ENCODE data around the gene CDK5R1. TPM values are rescaled to one million over a fixed set of nuclear protein-coding genes. Genes with fewer than 3 reads are reported as not detected.

Gene CDK5R1
- total and polyA plus RNA-seq, 2 donors (not counting 1 experiment from before 2014, with no cell fraction given) = 2.4 to 6.2 TPM

DNA sequence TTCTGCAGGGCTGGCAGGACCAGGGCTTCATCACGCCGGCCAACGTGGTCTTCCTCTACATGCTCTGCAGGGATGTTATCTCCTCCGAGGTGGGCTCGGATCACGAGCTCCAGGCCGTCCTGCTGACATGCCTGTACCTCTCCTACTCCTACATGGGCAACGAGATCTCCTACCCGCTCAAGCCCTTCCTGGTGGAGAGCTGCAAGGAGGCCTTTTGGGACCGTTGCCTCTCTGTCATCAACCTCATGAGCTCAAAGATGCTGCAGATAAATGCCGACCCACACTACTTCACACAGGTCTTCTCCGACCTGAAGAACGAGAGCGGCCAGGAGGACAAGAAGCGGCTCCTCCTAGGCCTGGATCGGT lies 1.4 kb downstream of the CDK5R1 start:
- no peak for DNase-seq
- intact Hi-C loops (cut with micrococcal nuclease) = loop anchor here (2.0 to 10.0 kb wide), 2 partner anchors 71 to 387 kb away; partner anchors contain the start of gene MYO1D
- peak overlapping the region; percentile 82 for H3K27ac Mint-ChIP-seq
- no peak for TF ChIP-seq EZH2 (IDR thresholded peaks at IDR 0.05; ENCODE audit: borderline replicate concordance, insufficient read depth, low read depth, low read length, poor library complexity, severe bottlenecking)
- TF ChIP-seq, protein P1, sequence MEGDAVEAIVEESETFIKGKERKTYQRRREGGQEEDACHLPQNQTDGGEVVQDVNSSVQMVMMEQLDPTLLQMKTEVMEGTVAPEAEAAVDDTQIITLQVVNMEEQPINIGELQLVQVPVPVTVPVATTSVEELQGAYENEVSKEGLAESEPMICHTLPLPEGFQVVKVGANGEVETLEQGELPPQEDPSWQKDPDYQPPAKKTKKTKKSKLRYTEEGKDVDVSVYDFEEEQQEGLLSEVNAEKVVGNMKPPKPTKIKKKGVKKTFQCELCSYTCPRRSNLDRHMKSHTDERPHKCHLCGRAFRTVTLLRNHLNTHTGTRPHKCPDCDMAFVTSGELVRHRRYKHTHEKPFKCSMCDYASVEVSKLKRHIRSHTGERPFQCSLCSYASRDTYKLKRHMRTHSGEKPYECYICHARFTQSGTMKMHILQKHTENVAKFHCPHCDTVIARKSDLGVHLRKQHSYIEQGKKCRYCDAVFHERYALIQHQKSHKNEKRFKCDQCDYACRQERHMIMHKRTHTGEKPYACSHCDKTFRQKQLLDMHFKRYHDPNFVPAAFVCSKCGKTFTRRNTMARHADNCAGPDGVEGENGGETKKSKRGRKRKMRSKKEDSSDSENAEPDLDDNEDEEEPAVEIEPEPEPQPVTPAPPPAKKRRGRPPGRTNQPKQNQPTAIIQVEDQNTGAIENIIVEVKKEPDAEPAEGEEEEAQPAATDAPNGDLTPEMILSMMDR (IDR thresholded peaks at IDR 0.05) = no peak
- H3K4me1 Mint-ChIP-seq = peaks cover 69% of the 10 kb centered on the region
- H3K4me3 Mint-ChIP-seq = peak overlapping the region; percentile 90
- Histone ChIP-seq H3K9ac (ENCODE audit: low read length) (peak overlapping the region; percentile 71), H3K4me3 (ENCODE audit: control extremely low read depth in 1 of 5, extremely low read depth in 1 of 5, insufficient read depth in 1 of 5, low read depth in 2 of 5, low read length in 4 of 5) (peak overlapping the region; percentile 3 to 77 (median 68)), H3K36me3 (replicated peaks in 1 of 2; ENCODE audit: control extremely low read depth in 1 of 2, control insufficient read depth in 1 of 2, extremely low read depth in 1 of 2, insufficient read depth in 2 of 2, low read length in 1 of 2) (peaks cover 0 to 12% of the 10 kb centered on the region in 2 experiments), H3K27me3 (replicated peaks in 1 of 4; ENCODE audit: control extremely low read depth in 1 of 4, control insufficient read depth in 3 of 4, insufficient read depth in 4 of 4, low read length in 3 of 4) (no peaks in the 10 kb centered on the region), H3K9me3 (ENCODE audit: control extremely low read depth in 1 of 3, control insufficient read depth in 2 of 3, insufficient read depth in 1 of 3, low read length in 2 of 3) (no peaks in the 10 kb centered on the region), H3K4me2 (replicated peaks; ENCODE audit: low read depth, low read length, poor library complexity, severe bottlenecking) (peak overlapping the region; percentile 96), H2AFZ (ENCODE audit: insufficient read depth, low read depth, low read length, poor library complexity, severe bottlenecking) (no peak overlapping the region), H4K20me1 (ENCODE audit: control insufficient read depth, insufficient read depth, low read length, poor library complexity, severe bottlenecking) (peaks cover 11% of the 10 kb centered on the region), H3K27ac (ENCODE audit: low read length in 2 of 2) (peak overlapping the region in 1 of 2 donors; percentile 46), H3K4me1 (ENCODE audit: control insufficient read depth in 2 of 2, insufficient read depth in 2 of 2, low read length in 2 of 2) (peaks cover 66 to 67% of the 10 kb centered on the region in 2 donors), H3K79me2 (ENCODE audit: control insufficient read depth, insufficient read depth, low read length) (peaks cover 45% of the 10 kb centered on the region)
- H3K9me3 Mint-ChIP-seq (ENCODE audit: insufficient read depth) = no peaks in the 10 kb centered on the region
- POLR2A ChIA-PET = interaction anchor here (1.1 to 1.8 kb wide), 2 partner anchors 32 to 35 kb away, joined by 4 to 13 read pairs; no protein-coding TSS in a partner anchor
- H3K27me3 Mint-ChIP-seq = no peaks in the 10 kb centered on the region
- no peak for ATAC-seq (ENCODE audit: low read depth)
- CTCF ChIA-PET = interaction anchor here (0.7 to 10.2 kb wide), 8 partner anchors 8 to 388 kb away, joined by 3 to 139 read pairs (median 4); partner anchors contain the start of genes MYO1D and PSMD11
- 69% methylated on average over 10 of the region's 16 CpGs for WGBS (ENCODE audit: insufficient coverage)

DNA sequence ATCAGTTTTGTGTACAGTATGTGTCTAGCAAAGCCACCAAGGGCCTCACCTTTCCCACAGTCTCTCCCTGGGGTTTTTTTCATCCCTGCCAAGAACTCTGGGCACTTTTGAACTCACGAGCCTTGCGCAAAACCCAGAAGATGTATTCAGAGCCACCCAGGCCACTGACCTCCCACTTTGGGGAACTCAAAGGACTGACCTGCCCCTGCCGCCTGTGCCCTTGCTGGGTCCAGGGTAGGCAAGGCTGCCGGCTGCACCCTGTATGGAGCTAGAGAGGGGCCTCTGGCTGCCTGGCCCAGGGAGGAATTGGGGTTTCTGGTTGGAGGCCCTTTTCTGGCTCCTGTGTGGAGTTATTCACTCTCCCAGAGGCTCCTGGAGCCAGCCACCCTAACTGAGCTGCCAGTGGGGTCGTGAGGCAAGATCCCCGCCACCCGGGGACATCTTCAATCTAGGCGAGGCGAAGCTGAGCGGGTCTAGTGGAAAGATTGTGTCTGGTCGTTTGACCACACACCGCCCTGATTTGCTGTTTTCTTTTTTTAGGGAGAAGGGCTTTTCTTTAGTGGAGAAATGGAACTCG lies 1.9 kb downstream of the CDK5R1 start:
- no peaks in the 10 kb centered on the region for H3K9me3 ChIP-seq (ENCODE audit: control extremely low read depth in 1 of 3, control insufficient read depth in 2 of 3, insufficient read depth in 1 of 3, low read length in 2 of 3)
- H3K27ac ChIP-seq (ENCODE audit: low read length in 2 of 2) = peak overlapping the region in 1 of 2 donors; percentile 46
- peaks cover 11% of the 10 kb centered on the region for H4K20me1 ChIP-seq (ENCODE audit: control insufficient read depth, insufficient read depth, low read length, poor library complexity, severe bottlenecking)
- H2AFZ ChIP-seq (ENCODE audit: insufficient read depth, low read depth, low read length, poor library complexity, severe bottlenecking) = no peak overlapping the region
- DNase-seq (peak; percentile 16), ATAC-seq (ENCODE audit: low read depth) (no peak)
- H3K36me3 ChIP-seq (replicated peaks in 1 of 2; ENCODE audit: control extremely low read depth in 1 of 2, control insufficient read depth in 1 of 2, extremely low read depth in 1 of 2, insufficient read depth in 2 of 2, low read length in 1 of 2) = peaks cover 0 to 12% of the 10 kb centered on the region in 2 experiments
- no peaks in the 10 kb centered on the region for H3K27me3 ChIP-seq (replicated peaks in 1 of 4; ENCODE audit: control extremely low read depth in 1 of 4, control insufficient read depth in 3 of 4, insufficient read depth in 4 of 4, low read length in 3 of 4)
- H3K4me3 Mint-ChIP-seq = peak overlapping the region; percentile 90
- no peaks in the 10 kb centered on the region for H3K9me3 Mint-ChIP-seq (ENCODE audit: insufficient read depth)
- intact Hi-C loops (cut with micrococcal nuclease) = loop anchor here (2.0 to 10.0 kb wide), 2 partner anchors 70 to 386 kb away; partner anchors contain the start of gene MYO1D
- H3K79me2 ChIP-seq (ENCODE audit: control insufficient read depth, insufficient read depth, low read length) = peaks cover 45% of the 10 kb centered on the region
- H3K4me1 ChIP-seq (ENCODE audit: control insufficient read depth in 2 of 2, insufficient read depth in 2 of 2, low read length in 2 of 2) = peaks cover 70% of the 10 kb centered on the region in 2 donors
- H3K9ac ChIP-seq (ENCODE audit: low read length) = peak overlapping the region; percentile 71
- 76% methylated on average over 9 of the region's 13 CpGs for WGBS (ENCODE audit: insufficient coverage)
- no peaks in the 10 kb centered on the region for H3K27me3 Mint-ChIP-seq
- peaks cover 72% of the 10 kb centered on the region for H3K4me1 Mint-ChIP-seq
- H3K4me3 ChIP-seq (ENCODE audit: control extremely low read depth in 1 of 5, extremely low read depth in 1 of 5, insufficient read depth in 1 of 5, low read depth in 2 of 5, low read length in 4 of 5) = peak overlapping the region in 3 of 5 experiments; percentile 68 to 77 (median 72)
- peak overlapping the region; percentile 83 for H3K27ac Mint-ChIP-seq
- no peak for TF ChIP-seq EZH2 (IDR thresholded peaks at IDR 0.05; ENCODE audit: borderline replicate concordance, insufficient read depth, low read depth, low read length, poor library complexity, severe bottlenecking)
- TF ChIP-seq, protein P1 (IDR thresholded peaks at IDR 0.05) = no peak
- peak overlapping the region; percentile 96 for H3K4me2 ChIP-seq (replicated peaks; ENCODE audit: low read depth, low read length, poor library complexity, severe bottlenecking)
- ChIA-PET CTCF (interaction anchor here (1.1 to 10.2 kb wide), 8 partner anchors 26 to 388 kb away, joined by 3 to 139 read pairs (median 4); partner anchors contain the start of genes MYO1D and PSMD11), POLR2A (interaction anchor here (0.6 to 1.8 kb wide), 4 partner anchors 15 to 35 kb away, joined by 3 to 13 read pairs (median 4); no protein-coding TSS in a partner anchor)
